Retinal pigment epithelial cell (primary cell): ENCODE measurements around the gene TRAPPC11.
A peak's percentile ranks its signal among the peaks of the same experiment; 100 is the strongest.
"Not testable (repeated sequence)": the region's sequence is repeated elsewhere in the genome, so short reads cannot be mapped to it uniquely, and the experiment has no call there.

ENCODE experiments used
- DNase-seq: peaks from one replicate; pipeline ENCODE4 v3.0.0-alpha.2; 2010; ENCODE audit warnings: low read depth
- H3K4me3 ChIP-seq: 2 replicates; pipeline ENCODE4 v1.5.1; 2011; ENCODE audit warnings: mild to moderate bottlenecking, low read length, control low read depth, moderate library complexity
- TF ChIP-seq, protein P1 (sequence below): conservative IDR thresholded peaks from 2 replicates; pipeline ENCODE4 v1.5.1; 2011; ENCODE audit warnings: low read depth, low read length, control low read depth, inconsistent platforms

TRAPPC11 gene

DNA sequence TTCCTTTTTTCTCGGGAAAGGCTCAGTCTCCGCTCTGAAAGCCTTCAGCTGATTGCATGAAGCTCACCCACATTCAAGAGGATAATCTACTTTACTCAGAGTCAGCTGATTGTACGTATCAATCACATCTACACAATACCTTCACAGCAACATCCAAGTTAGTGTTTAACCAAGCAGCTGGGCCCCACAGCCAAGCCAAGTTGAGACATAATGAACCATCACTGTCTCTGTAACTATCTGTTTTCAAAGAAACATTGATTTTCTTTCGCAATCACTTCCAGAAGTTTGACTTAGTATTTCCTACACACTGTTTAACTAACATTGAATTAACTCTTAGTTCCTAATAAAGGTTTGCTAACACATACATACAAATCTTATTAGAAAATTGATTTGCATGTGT is 40.4 kb upstream of the TRAPPC11 start:
- H3K4me3 ChIP-seq = peak overlapping the region; percentile 27
- peak; percentile 88 for DNase-seq
- TF ChIP-seq, protein P1, sequence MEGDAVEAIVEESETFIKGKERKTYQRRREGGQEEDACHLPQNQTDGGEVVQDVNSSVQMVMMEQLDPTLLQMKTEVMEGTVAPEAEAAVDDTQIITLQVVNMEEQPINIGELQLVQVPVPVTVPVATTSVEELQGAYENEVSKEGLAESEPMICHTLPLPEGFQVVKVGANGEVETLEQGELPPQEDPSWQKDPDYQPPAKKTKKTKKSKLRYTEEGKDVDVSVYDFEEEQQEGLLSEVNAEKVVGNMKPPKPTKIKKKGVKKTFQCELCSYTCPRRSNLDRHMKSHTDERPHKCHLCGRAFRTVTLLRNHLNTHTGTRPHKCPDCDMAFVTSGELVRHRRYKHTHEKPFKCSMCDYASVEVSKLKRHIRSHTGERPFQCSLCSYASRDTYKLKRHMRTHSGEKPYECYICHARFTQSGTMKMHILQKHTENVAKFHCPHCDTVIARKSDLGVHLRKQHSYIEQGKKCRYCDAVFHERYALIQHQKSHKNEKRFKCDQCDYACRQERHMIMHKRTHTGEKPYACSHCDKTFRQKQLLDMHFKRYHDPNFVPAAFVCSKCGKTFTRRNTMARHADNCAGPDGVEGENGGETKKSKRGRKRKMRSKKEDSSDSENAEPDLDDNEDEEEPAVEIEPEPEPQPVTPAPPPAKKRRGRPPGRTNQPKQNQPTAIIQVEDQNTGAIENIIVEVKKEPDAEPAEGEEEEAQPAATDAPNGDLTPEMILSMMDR = no peak

DNA sequence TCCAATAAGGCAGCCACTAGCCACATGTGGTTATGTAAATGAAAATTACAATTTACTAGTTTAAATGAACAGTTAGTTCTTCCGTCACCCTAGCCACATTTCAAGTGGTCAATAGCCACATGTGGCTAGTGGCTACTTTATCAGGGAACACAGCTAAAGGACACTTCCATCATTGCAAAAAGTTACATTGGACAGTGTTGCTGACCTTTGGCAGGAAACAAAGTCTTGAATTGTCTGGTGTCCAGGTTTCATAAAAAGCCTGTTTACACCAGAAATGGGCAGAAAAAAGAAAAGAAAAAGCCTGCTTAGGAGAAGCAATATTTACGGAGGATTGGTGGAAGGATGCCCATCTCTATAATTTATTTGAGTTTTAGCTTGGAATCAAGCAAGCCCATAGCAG is 38.7 kb upstream of the TRAPPC11 start:
- DNase-seq = no peak
- TF ChIP-seq, protein P1 = no peak

DNA sequence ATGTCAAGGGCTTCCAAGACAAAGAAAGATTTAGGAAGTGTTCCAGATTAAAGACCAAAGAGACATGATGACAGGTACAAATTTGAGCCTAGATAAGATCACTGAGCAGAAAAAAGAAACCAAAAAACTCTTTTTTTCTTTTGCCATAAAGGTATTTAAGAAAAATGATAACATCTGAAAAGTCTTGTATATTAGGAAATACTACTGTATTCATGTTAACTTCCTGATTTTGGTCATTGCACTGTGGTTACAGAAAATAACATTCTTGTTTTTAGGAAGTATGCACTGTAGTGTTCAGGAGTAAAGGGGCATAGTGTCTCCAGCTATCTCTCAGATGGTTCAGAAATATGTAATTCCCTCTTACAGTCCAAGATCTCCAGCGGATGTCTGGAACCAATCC is 37.2 kb upstream of the TRAPPC11 start:
- no peak for DNase-seq
- TF ChIP-seq, protein P1 = no peak
- no peak overlapping the region for H3K4me3 ChIP-seq

More for the DNA sequence above, 38.7 kb upstream of the TRAPPC11 start:
- H3K4me3 ChIP-seq = no peak overlapping the region

DNA sequence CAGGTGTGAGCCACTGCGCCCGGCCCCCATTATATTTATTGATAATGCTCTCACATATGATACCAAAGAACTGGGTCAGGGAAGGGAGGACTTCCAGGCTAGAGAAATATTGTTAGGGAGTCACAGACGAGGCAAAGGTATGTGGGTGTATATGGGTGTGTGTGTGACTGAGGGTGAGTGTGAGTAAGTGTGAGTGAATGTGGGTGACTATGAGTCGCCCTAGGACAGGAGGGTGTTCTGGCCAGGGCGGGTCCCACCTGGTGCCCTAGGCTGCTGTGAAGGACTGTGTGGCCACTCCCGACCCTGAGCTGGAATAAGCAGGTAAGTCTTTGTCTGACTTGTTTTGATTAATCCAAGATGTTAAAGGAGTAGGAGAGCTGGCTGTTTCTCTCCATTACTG is 34.5 kb upstream of the TRAPPC11 start:
- no peak for DNase-seq
- no peak overlapping the region for H3K4me3 ChIP-seq
- TF ChIP-seq, protein P1 = no peak

DNA sequence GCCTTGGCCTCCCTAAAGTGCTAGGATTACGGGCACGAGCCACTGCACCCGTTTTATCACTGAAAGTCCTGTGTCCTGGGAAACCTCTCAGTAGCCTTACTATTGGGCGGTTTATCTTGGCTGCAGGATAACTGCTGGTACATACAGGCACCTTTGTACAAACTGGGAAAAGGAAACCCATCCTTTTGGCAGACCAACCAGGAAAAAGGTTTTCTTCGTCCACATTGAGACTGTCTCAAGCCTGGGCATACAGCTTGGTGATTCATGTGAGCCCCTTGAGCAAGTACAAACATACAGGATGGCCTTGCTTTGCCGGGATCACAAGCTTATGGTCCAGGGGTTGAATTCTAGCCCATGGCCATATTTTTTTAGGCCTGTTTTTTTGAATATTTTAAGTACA is 32.9 kb upstream of the TRAPPC11 start:
- no peak for DNase-seq
- H3K4me3 ChIP-seq = no peak overlapping the region
- TF ChIP-seq, protein P1 = no peak

DNA sequence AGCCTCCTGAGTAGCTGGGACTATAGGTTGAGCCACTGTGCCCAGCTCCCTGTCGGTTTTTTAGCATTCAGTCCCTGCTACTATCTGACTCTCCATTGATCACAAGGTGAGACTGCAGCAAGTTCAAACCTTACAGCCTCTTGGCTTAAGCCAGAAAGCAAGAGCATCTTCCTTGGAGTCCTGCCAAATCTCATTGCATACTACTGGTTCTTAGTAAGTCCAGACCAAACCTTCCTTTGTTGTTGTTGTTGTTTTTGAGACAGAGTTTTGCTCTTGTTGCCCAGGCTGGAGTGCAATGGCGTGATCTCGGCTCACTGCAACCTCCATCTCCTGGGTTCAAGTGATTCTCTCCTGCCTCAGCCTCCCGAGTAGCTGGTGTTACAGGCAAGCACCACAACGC is 31.8 kb upstream of the TRAPPC11 start:
- DNase-seq, H3K4me3 ChIP-seq: not testable (repeated sequence)

DNA sequence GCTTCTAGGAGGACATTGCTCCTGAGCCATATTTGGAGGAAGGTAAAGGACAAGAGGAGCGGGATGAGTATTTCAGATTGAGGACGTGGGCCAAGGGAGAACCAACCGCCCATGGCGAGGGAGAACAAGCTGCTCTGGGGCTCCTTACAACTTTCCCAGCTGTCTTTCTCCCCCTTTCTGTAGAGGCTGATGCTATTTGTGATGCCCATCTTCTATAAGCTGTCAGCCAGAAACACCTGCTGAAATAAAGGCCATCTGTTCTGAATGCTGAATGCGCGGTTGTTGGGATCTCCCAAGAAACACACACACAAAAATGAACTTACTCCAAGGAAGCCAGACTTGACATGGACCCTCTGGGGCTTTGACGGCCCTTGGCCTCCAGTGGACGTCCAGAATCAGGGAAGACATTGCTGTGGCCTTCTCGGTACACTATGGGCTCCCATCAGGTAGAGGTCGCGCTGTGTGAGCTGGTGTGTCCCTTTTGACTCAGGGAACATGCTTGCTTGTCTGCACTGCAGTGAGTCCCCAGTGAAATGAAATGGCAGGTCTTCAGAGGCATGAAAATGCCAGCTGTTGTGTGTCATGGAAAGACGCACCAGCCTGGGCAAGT is 31.0 kb upstream of the TRAPPC11 start:
- TF ChIP-seq, protein P1 = no peak
- no peak for DNase-seq
- no peak overlapping the region for H3K4me3 ChIP-seq

DNA sequence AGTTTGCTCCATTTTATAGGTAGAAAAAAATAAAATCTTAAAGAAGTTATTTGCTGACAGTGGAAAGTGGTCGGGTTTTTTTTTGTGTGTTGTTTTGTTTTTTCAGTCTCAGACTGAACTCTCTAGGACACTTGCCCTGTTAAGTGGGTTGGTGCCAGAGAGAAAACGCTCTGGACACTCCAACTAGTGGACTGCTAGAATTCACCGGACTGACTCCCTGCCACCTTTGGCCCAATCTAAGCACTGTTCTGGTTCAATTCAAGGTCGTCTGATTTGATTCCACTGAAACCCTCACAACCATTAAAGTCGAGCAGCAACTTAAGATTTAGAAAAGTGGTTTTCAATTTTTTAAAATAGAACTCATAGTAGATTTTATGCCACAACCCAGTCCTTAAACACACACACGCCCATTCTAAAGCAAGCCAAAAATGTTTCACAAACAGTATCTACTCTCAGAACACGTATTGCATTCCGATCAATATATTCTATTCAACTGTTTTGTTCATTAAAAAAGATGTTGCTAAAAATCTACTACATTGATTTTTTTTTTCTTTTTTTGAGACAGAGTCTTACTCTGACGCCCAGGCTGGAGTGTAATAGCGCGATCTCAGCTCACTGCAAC is 27.4 kb upstream of the TRAPPC11 start:
- DNase-seq = no peak
- TF ChIP-seq, protein P1 = no peak
- H3K4me3 ChIP-seq = no peak overlapping the region
